Activated B cell treated with CpG ODN at 0.5 μM for 24 hours (primary cell): ENCODE measurements around the gene WDR35. TPM values are rescaled to one million over a fixed set of nuclear protein-coding genes. Genes with fewer than 3 reads are reported as not detected.

ENCODE experiments used
- ATAC-seq: fragments of 200-7000 bp; cut with Tn5 transposase; one replicate; pipeline ENCODE4 v1.10.0; 2021; ENCODE audit warnings: low read depth, mild to moderate bottlenecking, moderate library complexity
- CTCF ChIA-PET: fragments of 350-600 bp; sonication (Branson Sonifier 250); formaldehyde crosslinking; loops from one replicate; lab custom pipeline; 2021; ENCODE audit warnings: antibody characterized with exemption; lab: Charles Lee
- POLR2A ChIA-PET: fragments of 350-600 bp; sonication (Branson Sonifier 250); formaldehyde crosslinking; loops from one replicate; lab custom pipeline; 2021; ENCODE audit warnings: antibody characterized with exemption; lab: Charles Lee
- DNase-seq: peaks from one replicate; pipeline ENCODE4 v3.0.0; 2022
- H3K27ac Mint-ChIP-seq: one replicate; pipeline ENCODE4 v1.8.0; 2020; ENCODE audit warnings: mixed read lengths
- H3K27me3 Mint-ChIP-seq: one replicate; pipeline ENCODE4 v1.8.0; 2021; ENCODE audit warnings: mixed read lengths
- H3K36me3 Mint-ChIP-seq: one replicate; pipeline ENCODE4 v1.8.0; 2021; ENCODE audit warnings: low read depth, mixed read lengths
- H3K4me1 Mint-ChIP-seq: one replicate; pipeline ENCODE4 v1.8.0; 2021; ENCODE audit warnings: mixed read lengths
- H3K4me3 Mint-ChIP-seq: one replicate; pipeline ENCODE4 v1.8.0; 2020; ENCODE audit warnings: mild to moderate bottlenecking, mixed read lengths
- H3K9me3 Mint-ChIP-seq: one replicate; pipeline ENCODE4 v1.8.0; 2020; ENCODE audit warnings: mixed read lengths
- intact Hi-C: fragments of 100-400 bp; cut with micrococcal nuclease; formaldehyde crosslinking; loops from one replicate; pipeline ENCODE4 v1.15.1; 2024
- total RNA-seq: library from RNA; stranded (reverse); gene quantifications from 2 replicates; pipeline ENCODE4 v1.2.3, GENCODE V29; 2022
- TF ChIP-seq, protein P1 (sequence below): fragments of 200-600 bp; IDR thresholded peaks from one replicate; pipeline ENCODE4 v1.8.0; 2022; ENCODE audit warnings: antibody characterized with exemption, mild to moderate bottlenecking

WDR35 gene
- total RNA-seq, 1 donor from 2014 or later: 8.2 TPM

DNA sequence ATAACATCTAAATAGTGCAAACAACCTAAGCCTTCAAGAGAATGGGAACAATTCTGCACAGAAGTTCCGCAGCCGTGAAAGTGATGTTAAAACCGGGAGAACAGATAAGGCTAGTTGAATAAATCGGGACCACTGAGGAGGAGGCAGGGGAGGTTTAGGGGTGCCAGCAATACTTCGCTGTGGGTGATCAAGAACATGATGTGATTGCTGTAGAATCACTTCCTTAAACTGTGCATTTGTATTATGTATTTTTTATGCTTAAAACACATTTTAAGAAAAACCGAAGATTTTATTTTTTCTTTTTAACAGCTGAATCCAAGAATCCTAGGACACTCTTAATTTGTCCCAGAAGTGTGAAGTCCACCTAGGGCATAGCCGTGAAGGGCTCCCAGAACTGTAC, 121.7 kb downstream of the WDR35 start:
- ATAC-seq (no peak), DNase-seq (no peak)
- ChIA-PET CTCF (no interaction called here), POLR2A (interaction anchor here (0.6 to 1.4 kb wide), 3 partner anchors 25 to 521 kb away, joined by 3 to 4 read pairs (median 3); no protein-coding TSS in a partner anchor)
- peaks cover 2% of the 10 kb centered on the region for H3K27me3 Mint-ChIP-seq
- TF ChIP-seq, protein P1, sequence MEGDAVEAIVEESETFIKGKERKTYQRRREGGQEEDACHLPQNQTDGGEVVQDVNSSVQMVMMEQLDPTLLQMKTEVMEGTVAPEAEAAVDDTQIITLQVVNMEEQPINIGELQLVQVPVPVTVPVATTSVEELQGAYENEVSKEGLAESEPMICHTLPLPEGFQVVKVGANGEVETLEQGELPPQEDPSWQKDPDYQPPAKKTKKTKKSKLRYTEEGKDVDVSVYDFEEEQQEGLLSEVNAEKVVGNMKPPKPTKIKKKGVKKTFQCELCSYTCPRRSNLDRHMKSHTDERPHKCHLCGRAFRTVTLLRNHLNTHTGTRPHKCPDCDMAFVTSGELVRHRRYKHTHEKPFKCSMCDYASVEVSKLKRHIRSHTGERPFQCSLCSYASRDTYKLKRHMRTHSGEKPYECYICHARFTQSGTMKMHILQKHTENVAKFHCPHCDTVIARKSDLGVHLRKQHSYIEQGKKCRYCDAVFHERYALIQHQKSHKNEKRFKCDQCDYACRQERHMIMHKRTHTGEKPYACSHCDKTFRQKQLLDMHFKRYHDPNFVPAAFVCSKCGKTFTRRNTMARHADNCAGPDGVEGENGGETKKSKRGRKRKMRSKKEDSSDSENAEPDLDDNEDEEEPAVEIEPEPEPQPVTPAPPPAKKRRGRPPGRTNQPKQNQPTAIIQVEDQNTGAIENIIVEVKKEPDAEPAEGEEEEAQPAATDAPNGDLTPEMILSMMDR: no peak
- peaks cover 2% of the 10 kb centered on the region for H3K36me3 Mint-ChIP-seq
- intact Hi-C loops: loop anchor here (2.0 kb wide), 2 partner anchors 33 to 231 kb away; partner anchors contain the start of gene TTC32
- H3K4me1 Mint-ChIP-seq: peaks cover 22% of the 10 kb centered on the region
- H3K9me3 Mint-ChIP-seq: no peaks in the 10 kb centered on the region
- H3K4me3 Mint-ChIP-seq: peak overlapping the region; percentile 91
- H3K27ac Mint-ChIP-seq: peak overlapping the region; percentile 41

DNA sequence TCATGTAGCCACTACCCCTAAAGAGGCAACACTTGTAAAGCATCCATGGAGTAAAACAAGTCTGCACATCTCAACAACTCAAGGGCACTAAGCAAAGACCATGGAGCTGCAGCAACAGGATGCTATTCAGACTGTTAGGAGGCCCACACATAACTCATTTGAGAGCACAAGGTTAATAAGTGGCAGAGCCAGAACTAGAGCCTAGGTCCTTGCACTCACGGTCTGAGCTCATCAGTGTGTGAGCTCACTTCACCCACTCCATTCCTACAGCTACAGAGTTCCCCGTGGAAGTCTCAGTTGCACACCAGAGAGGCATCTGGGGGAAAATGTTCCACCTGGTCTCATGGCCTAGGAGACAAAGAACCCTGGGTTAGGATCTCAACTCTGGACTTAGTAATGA, 123.1 kb downstream of the WDR35 start:
- ChIA-PET CTCF (interaction anchor here (1.3 kb wide), 1 partner anchor 1346 kb away, joined by 5 read pairs; no protein-coding TSS in a partner anchor), POLR2A (no interaction called here)
- no peak for ATAC-seq
- Mint-ChIP-seq H3K27ac (no peak overlapping the region), H3K4me3 (no peak overlapping the region), H3K9me3 (no peaks in the 10 kb centered on the region), H3K36me3 (peaks cover 2% of the 10 kb centered on the region), H3K27me3 (peaks cover 7% of the 10 kb centered on the region), H3K4me1 (peaks cover 22% of the 10 kb centered on the region)
- no peak for DNase-seq
- intact Hi-C loops: no loop called here
- TF ChIP-seq, protein P1: no peak

DNA sequence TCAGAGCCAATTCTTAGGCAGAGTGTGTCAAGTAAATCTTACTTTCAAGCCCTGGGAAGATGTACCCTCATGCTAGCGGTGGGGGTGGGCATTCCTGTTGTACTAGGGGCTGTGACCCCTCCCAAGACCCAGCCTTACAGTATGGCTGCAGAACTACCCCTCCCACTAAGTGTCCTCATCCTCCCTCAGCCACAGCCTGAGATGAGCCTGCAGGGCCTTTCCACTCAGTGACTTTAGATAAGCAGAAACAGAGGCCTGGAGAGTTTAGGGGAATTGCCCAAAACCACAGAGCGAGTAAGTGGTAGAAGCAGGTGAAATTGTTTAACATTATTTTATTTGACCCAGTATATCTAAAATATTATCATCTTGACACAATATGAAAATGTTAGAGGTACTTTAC, 124.8 kb downstream of the WDR35 start:
- Mint-ChIP-seq H3K36me3 (no peaks in the 10 kb centered on the region), H3K4me3 (no peak overlapping the region), H3K27me3 (peaks cover 9% of the 10 kb centered on the region), H3K27ac (no peak overlapping the region), H3K9me3 (no peaks in the 10 kb centered on the region), H3K4me1 (peaks cover 22% of the 10 kb centered on the region)
- CTCF ChIA-PET: interaction anchor here (1.1 to 4.8 kb wide), 3 partner anchors 8 to 1348 kb away, joined by 4 to 41 read pairs (median 6); no protein-coding TSS in a partner anchor
- POLR2A ChIA-PET: interaction anchor here (0.6 kb wide), 1 partner anchor 186 kb away, joined by 3 read pairs; the partner anchor contains the start of gene LAPTM4A
- TF ChIP-seq, protein P1: no peak
- ATAC-seq: no peak
- intact Hi-C loops: no loop called here
- DNase-seq: no peak

- POLR2A ChIA-PET: no interaction called here
- TF ChIP-seq, protein P1: no peak
- intact Hi-C loops: loop anchor here (5.0 kb wide), 1 partner anchor 502 kb away; no protein-coding TSS in a partner anchor
- peaks cover 14% of the 10 kb centered on the region for H3K27me3 Mint-ChIP-seq
- H3K27ac Mint-ChIP-seq: no peak overlapping the region
- H3K4me3 Mint-ChIP-seq: no peak overlapping the region
- peaks cover 17% of the 10 kb centered on the region for H3K4me1 Mint-ChIP-seq
- no peaks in the 10 kb centered on the region for H3K36me3 Mint-ChIP-seq
- DNase-seq (no peak), ATAC-seq (no peak)
- no peaks in the 10 kb centered on the region for H3K9me3 Mint-ChIP-seq
- CTCF ChIA-PET: interaction anchor here (0.7 to 4.8 kb wide), 4 partner anchors 9 to 1347 kb away, joined by 3 to 41 read pairs (median 5); no protein-coding TSS in a partner anchor
Observed at GRCh38 chr2:19864381-19864780, 125.5 kb downstream of the WDR35 start.

- peak; percentile 70 for DNase-seq
- Mint-ChIP-seq H3K9me3 (no peaks in the 10 kb centered on the region), H3K27ac (no peak overlapping the region), H3K4me1 (peaks cover 10% of the 10 kb centered on the region), H3K4me3 (no peak overlapping the region), H3K36me3 (no peaks in the 10 kb centered on the region), H3K27me3 (peaks cover 14% of the 10 kb centered on the region)
- peak; percentile 87 for ATAC-seq
- intact Hi-C loops: loop anchor here (1.0 to 5.0 kb wide), 4 partner anchors 501 to 1476 kb away; no protein-coding TSS in a partner anchor
- ChIA-PET POLR2A (interaction anchor here (0.6 kb wide), 1 partner anchor 735 kb away, joined by 9 read pairs; no protein-coding TSS in a partner anchor), CTCF (interaction anchor here (0.6 to 4.8 kb wide), 5 partner anchors 8 to 1475 kb away, joined by 3 to 41 read pairs (median 3); no protein-coding TSS in a partner anchor)
- TF ChIP-seq, protein P1: peak; percentile 82
Observed at GRCh38 chr2:19863303-19864041, 126.4 kb downstream of the WDR35 start.
